ENCODE data around the gene PTK7. TPM values are rescaled to one million over a fixed set of nuclear protein-coding genes. Genes with fewer than 3 reads are reported as not detected.

PTK7 gene
- total RNA-seq, 1 experiment from 2014 or later = 105 TPM

DNA sequence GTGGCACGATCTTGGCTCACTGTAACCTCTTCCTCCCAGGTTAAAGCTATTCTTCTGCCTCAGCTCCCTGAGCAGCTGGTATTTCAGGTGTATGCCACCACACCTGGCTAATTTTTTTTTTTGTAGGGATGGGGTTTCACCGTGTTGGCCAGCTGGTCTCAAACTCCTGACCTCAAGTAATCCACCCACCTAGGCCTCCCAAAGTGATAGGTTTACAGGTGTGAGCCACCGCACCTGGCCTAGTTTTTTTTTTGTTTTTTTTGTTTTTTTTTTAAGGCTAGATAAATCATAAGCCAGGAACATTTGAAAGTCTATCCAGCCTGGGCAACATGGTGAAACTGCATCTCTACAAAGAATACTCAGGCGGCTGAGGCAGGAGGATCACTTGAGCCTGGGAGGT, 43.8 kb upstream of the PTK7 start (continued):
- TF ChIP-seq CEBPB (IDR thresholded peaks at IDR 0.05; ENCODE audit: low read depth) (no peak), JUND (IDR thresholded peaks at IDR 0.05) (no peak), SP1 (IDR thresholded peaks at IDR 0.05; ENCODE audit: low read depth) (no peak), ELF1 (IDR thresholded peaks at IDR 0.05; ENCODE audit: borderline replicate concordance, low read depth) (no peak)

DNA sequence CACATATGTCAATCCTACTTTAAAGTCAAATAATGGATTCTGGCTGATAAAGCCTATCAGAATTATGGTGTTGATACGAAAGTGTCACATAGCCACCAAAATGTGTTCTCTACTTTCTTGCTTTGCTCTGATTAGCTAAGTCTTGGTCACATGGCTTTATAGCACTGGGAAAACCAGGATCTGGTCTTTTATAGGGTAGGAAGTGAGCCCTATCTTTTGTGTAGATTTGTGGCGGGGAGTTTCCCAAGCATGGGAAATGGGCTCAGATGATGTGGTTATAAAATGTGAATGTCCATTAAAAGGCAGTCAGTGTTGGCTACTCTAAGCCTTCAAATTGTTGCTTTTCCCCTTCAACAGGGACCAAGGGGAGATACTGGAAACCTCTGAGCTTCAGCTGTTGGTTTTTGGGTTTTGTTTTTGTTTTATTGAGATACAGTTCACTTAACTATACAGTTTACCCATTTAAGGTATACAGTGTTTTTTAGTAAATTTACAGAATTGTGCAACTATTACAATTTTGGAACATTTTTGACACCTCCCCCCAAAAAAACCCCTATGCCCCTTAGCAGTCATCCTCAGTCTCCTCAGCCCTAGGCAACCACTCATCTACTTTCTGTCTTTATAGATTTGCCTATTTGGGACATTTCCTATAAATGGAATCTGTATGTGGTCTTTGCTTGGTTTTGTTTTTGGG, 42.5 kb upstream of the PTK7 start:
- DNase-seq (ENCODE audit: low read depth, low spot score) (no peak), ATAC-seq (no peak)
- Histone ChIP-seq H3K4me1 (ENCODE audit: control insufficient read depth in 1 of 2, insufficient read depth in 2 of 2, low read length in 2 of 2) (no peaks in the 10 kb centered on the region), H3K9me2 (ENCODE audit: insufficient read depth) (no peaks in the 10 kb centered on the region), H4K20me1 (ENCODE audit: insufficient read depth) (no peaks in the 10 kb centered on the region), H3K36me3 (ENCODE audit: control insufficient read depth in 1 of 2, insufficient read depth in 2 of 2, low read length in 2 of 2) (peaks cover 21 to 29% of the 10 kb centered on the region in 2 experiments), H3K79me2 (ENCODE audit: insufficient read depth, low read length) (no peaks in the 10 kb centered on the region), H2AFZ (ENCODE audit: low read depth, low read length, poor library complexity, severe bottlenecking) (no peak overlapping the region), H3K27ac (ENCODE audit: low read depth, low read length) (no peak overlapping the region), H3K4me3 (replicated peaks in 1 of 2; ENCODE audit: low read depth in 1 of 2, low read length in 2 of 2) (no peak overlapping the region), H3K4me2 (ENCODE audit: low read length) (no peak overlapping the region), H3K9me3 (ENCODE audit: control insufficient read depth in 1 of 2, insufficient read depth in 1 of 2, low read depth in 1 of 2, low read length in 2 of 2) (no peaks in the 10 kb centered on the region), H3K9ac (ENCODE audit: low read length) (no peak overlapping the region), H3K27me3 (ENCODE audit: insufficient read depth, low read length) (no peaks in the 10 kb centered on the region)
- ChIA-PET CTCF (interaction anchor here (1.7 kb wide), 1 partner anchor 110 kb away, joined by 7 read pairs; no protein-coding TSS in a partner anchor), RAD21 (ENCODE audit: low non-redundant PET in 1 of 2, low total read pairs in 2 of 2, uncharacterized antibody in 2 of 2, unreplicated experiment in 2 of 2) (no interaction called here), POLR2A (interaction anchor here (1.0 to 1.6 kb wide), 2 partner anchors 9 to 13 kb away, joined by 3 to 5 read pairs; no protein-coding TSS in a partner anchor)
- intact Hi-C loops (cut with micrococcal nuclease) = no loop called here
- no TSS peak for BruUV-seq (replicated peaks)
- TF ChIP-seq POLR2AphosphoS5 (IDR thresholded peaks at IDR 0.05; ENCODE audit: low read depth, low read length) (no peak), EZH2 (IDR thresholded peaks at IDR 0.05) (no peak), ZFX (IDR thresholded peaks at IDR 0.05) (no peak), ZNF274 (IDR thresholded peaks at IDR 0.05; ENCODE audit: low read depth, low read length) (no peak), EGR1 (IDR thresholded peaks at IDR 0.05; ENCODE audit: low read depth) (no peak), EZH2phosphoT487 (IDR thresholded peaks at IDR 0.05; ENCODE audit: borderline replicate concordance) (no peak)
- TF ChIP-seq, protein P1, sequence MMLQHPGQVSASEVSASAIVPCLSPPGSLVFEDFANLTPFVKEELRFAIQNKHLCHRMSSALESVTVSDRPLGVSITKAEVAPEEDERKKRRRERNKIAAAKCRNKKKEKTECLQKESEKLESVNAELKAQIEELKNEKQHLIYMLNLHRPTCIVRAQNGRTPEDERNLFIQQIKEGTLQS (IDR thresholded peaks at IDR 0.05) = no peak
- TF ChIP-seq, protein P2, sequence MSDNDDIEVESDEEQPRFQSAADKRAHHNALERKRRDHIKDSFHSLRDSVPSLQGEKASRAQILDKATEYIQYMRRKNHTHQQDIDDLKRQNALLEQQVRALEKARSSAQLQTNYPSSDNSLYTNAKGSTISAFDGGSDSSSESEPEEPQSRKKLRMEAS (IDR thresholded peaks at IDR 0.05) = no peak
